HG03196 (cell line): ENCODE data around the gene SFMBT1.

Experiments
- ATAC-seq: cut with Tn5 transposase; IDR thresholded peaks from one replicate; pipeline ENCODE4 v1.9.1; 2021; ENCODE audit not compliant: unreplicated experiment

The SFMBT1 gene

GRCh38 chr3:52890735-52891134 lies 155.1 kb downstream of the SFMBT1 start:
- ATAC-seq = no peak

- no peak for ATAC-seq
These were observed 156.0 kb downstream of the SFMBT1 start for GRCh38 chr3:52889901-52890300.

GRCh38 chr3:52887166-52887565 lies 158.7 kb downstream of the SFMBT1 start:
- ATAC-seq = no peak

GRCh38 chr3:52886049-52886730 lies 159.7 kb downstream of the SFMBT1 start:
- ATAC-seq = no peak

GRCh38 chr3:52882377-52882776 lies 163.5 kb downstream of the SFMBT1 start:
- ATAC-seq = no peak

GRCh38 chr3:52881871-52882270 lies 164.0 kb downstream of the SFMBT1 start:
- no peak for ATAC-seq

GRCh38 chr3:52880474-52880873 lies 165.4 kb downstream of the SFMBT1 start:
- ATAC-seq = no peak

- no peak for ATAC-seq
These were observed 165.8 kb downstream of the SFMBT1 start for GRCh38 chr3:52880047-52880446.

GRCh38 chr3:52879581-52879980 lies 166.3 kb downstream of the SFMBT1 start:
- ATAC-seq = no peak

- no peak for ATAC-seq
These were observed 166.8 kb downstream of the SFMBT1 start for GRCh38 chr3:52879090-52879489.

GRCh38 chr3:52877085-52877484 lies 168.8 kb downstream of the SFMBT1 start:
- no peak for ATAC-seq

GRCh38 chr3:52874864-52875587 lies 170.8 kb downstream of the SFMBT1 start:
- ATAC-seq = no peak

- ATAC-seq = no peak
These were observed 171.6 kb downstream of the SFMBT1 start for GRCh38 chr3:52874160-52874701.

- ATAC-seq = no peak
These were observed 172.3 kb downstream of the SFMBT1 start for GRCh38 chr3:52873433-52874159.

GRCh38 chr3:52872245-52872644 lies 173.6 kb downstream of the SFMBT1 start:
- no peak for ATAC-seq

GRCh38 chr3:52871761-52872160 lies 174.1 kb downstream of the SFMBT1 start:
- no peak for ATAC-seq

GRCh38 chr3:52870471-52870870 lies 175.4 kb downstream of the SFMBT1 start:
- ATAC-seq = no peak

- ATAC-seq = no peak
These were observed 179.4 kb downstream of the SFMBT1 start for GRCh38 chr3:52866427-52866826.

- no peak for ATAC-seq
These were observed 179.9 kb downstream of the SFMBT1 start for GRCh38 chr3:52865994-52866393.

- no peak for ATAC-seq
These were observed 185.5 kb downstream of the SFMBT1 start for GRCh38 chr3:52860424-52860768.

- ATAC-seq = no peak
These were observed 186.0 kb downstream of the SFMBT1 start for GRCh38 chr3:52859686-52860423.
